ENCODE data around the gene CFAP61. TPM values are rescaled to one million over a fixed set of nuclear protein-coding genes. Genes with fewer than 3 reads are reported as not detected.

The CFAP61 gene
- total RNA-seq, 5 donors from 2014 or later (not counting 1 experiment from before 2014, with no cell fraction given): not detected

DNA sequence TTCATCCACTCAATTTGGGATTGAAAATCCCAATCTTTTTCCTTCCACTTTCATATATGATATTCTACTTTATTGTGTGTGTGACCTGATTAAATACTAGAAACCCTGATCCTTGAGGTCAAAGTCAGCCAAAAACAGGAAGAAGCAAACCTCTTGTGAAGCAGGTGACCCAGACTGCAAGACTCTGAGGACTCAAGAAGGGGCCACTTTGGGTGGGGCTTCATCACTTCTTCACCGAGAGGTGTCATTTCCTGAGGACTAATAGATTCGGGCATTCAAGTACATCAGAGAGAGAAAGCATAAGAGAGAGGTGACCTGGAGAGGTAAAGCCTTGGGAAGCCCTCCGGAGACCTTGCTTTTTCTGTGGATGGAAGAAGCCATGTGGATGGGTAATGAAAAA, 129.0 kb downstream of the CFAP61 start:
- no peaks in the 10 kb centered on the region for H3K4me1 Mint-ChIP-seq
- POLR2A ChIA-PET: no interaction called here

DNA sequence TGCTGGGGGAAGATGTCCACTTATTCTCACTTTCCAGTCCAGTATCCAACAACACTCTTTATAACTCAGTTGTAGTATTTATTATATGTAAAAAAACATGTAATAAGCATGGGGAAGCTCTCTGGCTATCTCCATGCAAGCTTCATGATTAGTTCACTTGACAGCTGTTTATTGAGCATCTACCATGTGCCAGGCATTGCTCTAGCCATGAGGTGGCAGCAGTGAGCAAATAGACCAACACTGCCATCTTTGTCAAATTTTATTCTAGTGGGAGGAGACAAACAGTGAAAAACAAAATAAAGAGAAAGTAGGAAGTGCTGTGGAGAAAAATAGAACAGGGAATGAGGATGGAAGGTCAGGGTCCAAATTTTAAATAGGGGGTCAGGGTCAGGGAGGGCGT, 131.8 kb downstream of the CFAP61 start:
- DNase-seq (peak in 1 of 35 experiments; percentile 10), ATAC-seq (replicated peaks in 1 of 4) (no peak)
- H3K9me3 Mint-ChIP-seq: peaks cover 8 to 23% (median 12%) of the 10 kb centered on the region in 3 donors

More for the DNA sequence above, 129.0 kb downstream of the CFAP61 start:
- Histone ChIP-seq H3K27ac (ENCODE audit: low read length) (peak overlapping the region; percentile 73), H3K9me3 (no peaks in the 10 kb centered on the region), H3K4me1 (ENCODE audit: control insufficient read depth in 1 of 2, extremely low read depth in 1 of 2, insufficient read depth in 2 of 2, low read length in 2 of 2) (peaks cover 0 to 3% of the 10 kb centered on the region in 2 experiments), H3K36me3 (ENCODE audit: control insufficient read depth in 2 of 2, extremely low read depth in 1 of 2, insufficient read depth in 1 of 2, low read length in 1 of 2) (no peaks in the 10 kb centered on the region), H3K4me3 (ENCODE audit: control insufficient read depth in 1 of 2, extremely low read depth in 1 of 2, low read length in 1 of 2) (no peak overlapping the region), H3K27me3 (replicated peaks in 1 of 2; ENCODE audit: control insufficient read depth in 2 of 2, extremely low read depth in 1 of 2, insufficient read depth in 2 of 2, low read length in 1 of 2) (no peaks in the 10 kb centered on the region)
- no peak overlapping the region for H3K27ac Mint-ChIP-seq
- no peak overlapping the region for H3K4me3 Mint-ChIP-seq
- WGBS (ENCODE audit: insufficient coverage): no CpG with 5 or more reads among the region's 3 CpGs
- ATAC-seq (replicated peaks in 1 of 4) (no peak), DNase-seq (peak in 19 of 35 experiments; percentile 2 to 50 (median 25))
- H3K9me3 Mint-ChIP-seq: peaks cover 8 to 23% (median 15%) of the 10 kb centered on the region in 3 donors
- CTCF ChIA-PET: no interaction called here
- peaks cover 8 to 21% of the 10 kb centered on the region in 2 donors for H3K27me3 Mint-ChIP-seq
- no peaks in the 10 kb centered on the region for H3K36me3 Mint-ChIP-seq

DNA sequence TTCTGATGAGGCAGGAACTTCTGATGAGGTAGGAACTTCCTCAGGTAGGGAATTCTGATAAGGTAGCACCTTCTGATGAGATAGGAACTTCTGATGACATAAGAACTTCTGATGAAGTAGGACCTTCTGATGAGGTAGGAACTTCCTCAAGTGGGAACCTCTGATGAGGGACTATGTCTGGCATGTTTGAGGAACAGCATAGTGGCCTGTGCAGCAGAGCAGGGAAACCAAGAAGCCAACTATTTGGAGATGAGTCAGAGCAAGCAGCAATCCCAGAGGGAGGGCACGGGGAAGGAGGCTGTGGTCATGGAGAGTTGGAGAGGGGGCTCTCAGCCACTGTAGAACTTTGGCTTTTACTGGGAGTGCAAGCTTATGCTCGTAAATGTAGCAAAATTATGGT, 132.4 kb downstream of the CFAP61 start:
- POLR2A ChIA-PET: no interaction called here
- Histone ChIP-seq H3K9me3 (no peaks in the 10 kb centered on the region), H3K4me1 (ENCODE audit: control insufficient read depth in 1 of 2, extremely low read depth in 1 of 2, insufficient read depth in 2 of 2, low read length in 2 of 2) (peaks cover 0 to 3% of the 10 kb centered on the region in 2 experiments), H3K4me3 (ENCODE audit: control insufficient read depth in 1 of 2, extremely low read depth in 1 of 2, low read length in 1 of 2) (no peak overlapping the region), H3K36me3 (ENCODE audit: control insufficient read depth in 2 of 2, extremely low read depth in 1 of 2, insufficient read depth in 1 of 2, low read length in 1 of 2) (no peaks in the 10 kb centered on the region), H3K27ac (ENCODE audit: low read length) (no peak overlapping the region), H3K27me3 (replicated peaks in 1 of 2; ENCODE audit: control insufficient read depth in 2 of 2, extremely low read depth in 1 of 2, insufficient read depth in 2 of 2, low read length in 1 of 2) (no peaks in the 10 kb centered on the region)
- Mint-ChIP-seq H3K36me3 (no peaks in the 10 kb centered on the region), H3K27me3 (peaks cover 2 to 10% of the 10 kb centered on the region in 2 donors), H3K27ac (no peak overlapping the region), H3K4me1 (no peaks in the 10 kb centered on the region), H3K9me3 (peaks cover 6 to 18% (median 8%) of the 10 kb centered on the region in 3 donors), H3K4me3 (no peak overlapping the region)
- DNase-seq (no peak), ATAC-seq (replicated peaks in 1 of 4) (no peak)
- WGBS (ENCODE audit: insufficient coverage): 50% methylated on average over 1 of the region's 2 CpGs
- CTCF ChIA-PET: no interaction called here

More for the DNA sequence above, 131.8 kb downstream of the CFAP61 start:
- POLR2A ChIA-PET: no interaction called here
- Histone ChIP-seq H3K9me3 (no peaks in the 10 kb centered on the region), H3K27me3 (replicated peaks in 1 of 2; ENCODE audit: control insufficient read depth in 2 of 2, extremely low read depth in 1 of 2, insufficient read depth in 2 of 2, low read length in 1 of 2) (no peaks in the 10 kb centered on the region), H3K36me3 (ENCODE audit: control insufficient read depth in 2 of 2, extremely low read depth in 1 of 2, insufficient read depth in 1 of 2, low read length in 1 of 2) (no peaks in the 10 kb centered on the region), H3K27ac (ENCODE audit: low read length) (no peak overlapping the region), H3K4me1 (ENCODE audit: control insufficient read depth in 1 of 2, extremely low read depth in 1 of 2, insufficient read depth in 2 of 2, low read length in 2 of 2) (peaks cover 0 to 3% of the 10 kb centered on the region in 2 experiments), H3K4me3 (ENCODE audit: control insufficient read depth in 1 of 2, extremely low read depth in 1 of 2, low read length in 1 of 2) (no peak overlapping the region)
- H3K27me3 Mint-ChIP-seq: peaks cover 2 to 15% of the 10 kb centered on the region in 2 donors
- H3K36me3 Mint-ChIP-seq: no peaks in the 10 kb centered on the region
- CTCF ChIA-PET: no interaction called here
- no peak overlapping the region for H3K4me3 Mint-ChIP-seq
- no peaks in the 10 kb centered on the region for H3K4me1 Mint-ChIP-seq
- H3K27ac Mint-ChIP-seq: no peak overlapping the region
- 100% methylated on average over 1 of the region's 1 CpG for WGBS (ENCODE audit: insufficient coverage)

DNA sequence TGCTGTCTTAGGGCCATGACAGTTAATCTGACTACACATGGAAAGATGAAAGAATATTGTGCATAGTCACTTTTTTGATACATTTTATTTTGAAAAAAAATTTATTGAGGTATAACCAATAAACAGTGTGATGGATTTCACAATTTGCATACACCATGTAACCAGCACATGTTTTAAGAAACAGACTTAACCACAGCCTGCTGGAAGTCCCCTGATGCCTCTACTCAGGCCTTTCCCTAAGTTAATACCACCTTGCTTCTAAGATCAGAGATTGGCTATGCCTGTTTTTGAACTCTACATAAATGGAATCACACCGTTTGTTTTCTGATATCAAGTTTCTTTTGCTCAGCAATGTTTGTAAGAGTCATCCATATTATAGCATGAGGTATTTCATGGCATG, 136.3 kb downstream of the CFAP61 start:
- Histone ChIP-seq H3K36me3 (ENCODE audit: control insufficient read depth in 2 of 2, extremely low read depth in 1 of 2, insufficient read depth in 1 of 2, low read length in 1 of 2) (no peaks in the 10 kb centered on the region), H3K27me3 (replicated peaks in 1 of 2; ENCODE audit: control insufficient read depth in 2 of 2, extremely low read depth in 1 of 2, insufficient read depth in 2 of 2, low read length in 1 of 2) (no peaks in the 10 kb centered on the region), H3K9me3 (no peaks in the 10 kb centered on the region), H3K27ac (ENCODE audit: low read length) (no peak overlapping the region), H3K4me1 (ENCODE audit: control insufficient read depth in 1 of 2, extremely low read depth in 1 of 2, insufficient read depth in 2 of 2, low read length in 2 of 2) (no peaks in the 10 kb centered on the region), H3K4me3 (ENCODE audit: control insufficient read depth in 1 of 2, extremely low read depth in 1 of 2, low read length in 1 of 2) (no peak overlapping the region)
- ChIA-PET CTCF (no interaction called here), POLR2A (no interaction called here)
- H3K27ac Mint-ChIP-seq: no peak overlapping the region
- no CpG with 5 or more reads among the region's 1 CpG for WGBS (ENCODE audit: insufficient coverage)
- H3K36me3 Mint-ChIP-seq: no peaks in the 10 kb centered on the region
- H3K9me3 Mint-ChIP-seq: peaks cover 0 to 7% (median 0%) of the 10 kb centered on the region in 3 donors
- H3K4me3 Mint-ChIP-seq: no peak overlapping the region
- H3K4me1 Mint-ChIP-seq: peaks cover 0 to 2% (median 0%) of the 10 kb centered on the region in 3 donors
- H3K27me3 Mint-ChIP-seq: peaks cover 0 to 2% of the 10 kb centered on the region in 2 donors
- DNase-seq: peak in 1 of 35 experiments; percentile 4
- no peak for ATAC-seq (replicated peaks in 1 of 4)

DNA sequence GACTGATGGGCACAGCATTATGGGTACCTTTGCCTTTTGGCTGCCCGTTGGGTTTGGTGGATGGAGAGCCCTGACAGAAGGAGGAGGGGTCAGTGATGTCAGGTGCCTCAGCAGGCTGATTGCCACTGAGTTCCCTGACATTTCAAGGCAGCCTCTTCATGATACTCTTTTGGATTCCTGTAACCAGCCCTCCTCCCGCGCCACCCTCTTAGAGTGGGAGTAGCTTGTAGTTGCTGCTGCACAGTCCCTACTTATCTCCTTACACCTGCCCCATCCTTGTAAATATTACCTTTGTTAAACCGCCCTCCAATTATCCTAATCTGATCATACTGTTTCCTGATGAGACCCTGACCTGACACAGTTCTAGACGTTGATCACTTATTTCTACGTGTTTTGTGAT, 140.0 kb downstream of the CFAP61 start:
- no peaks in the 10 kb centered on the region for H3K4me1 ChIP-seq (ENCODE audit: control insufficient read depth in 1 of 2, extremely low read depth in 1 of 2, insufficient read depth in 2 of 2, low read length in 2 of 2)
- ATAC-seq (replicated peaks in 1 of 4) (no peak), DNase-seq (no peak)
- ChIA-PET POLR2A (no interaction called here), CTCF (no interaction called here)
- H3K27ac Mint-ChIP-seq: no peak overlapping the region
- H3K4me3 ChIP-seq (ENCODE audit: control insufficient read depth in 1 of 2, extremely low read depth in 1 of 2, low read length in 1 of 2): no peak overlapping the region
- peaks cover 3 to 9% of the 10 kb centered on the region in 2 donors for H3K27me3 Mint-ChIP-seq
- peaks cover 0 to 3% of the 10 kb centered on the region in 2 experiments for H3K27me3 ChIP-seq (replicated peaks in 1 of 2; ENCODE audit: control insufficient read depth in 2 of 2, extremely low read depth in 1 of 2, insufficient read depth in 2 of 2, low read length in 1 of 2)
- no peaks in the 10 kb centered on the region for H3K36me3 Mint-ChIP-seq
- H3K27ac ChIP-seq (ENCODE audit: low read length): no peak overlapping the region
- WGBS (ENCODE audit: insufficient coverage): 57% methylated on average over 1 of the region's 6 CpGs
- H3K9me3 Mint-ChIP-seq: no peaks in the 10 kb centered on the region
- peaks cover 0 to 2% (median 0%) of the 10 kb centered on the region in 3 donors for H3K4me1 Mint-ChIP-seq
- H3K9me3 ChIP-seq: no peaks in the 10 kb centered on the region
- no peak overlapping the region for H3K4me3 Mint-ChIP-seq
- no peaks in the 10 kb centered on the region for H3K36me3 ChIP-seq (ENCODE audit: control insufficient read depth in 2 of 2, extremely low read depth in 1 of 2, insufficient read depth in 1 of 2, low read length in 1 of 2)

DNA sequence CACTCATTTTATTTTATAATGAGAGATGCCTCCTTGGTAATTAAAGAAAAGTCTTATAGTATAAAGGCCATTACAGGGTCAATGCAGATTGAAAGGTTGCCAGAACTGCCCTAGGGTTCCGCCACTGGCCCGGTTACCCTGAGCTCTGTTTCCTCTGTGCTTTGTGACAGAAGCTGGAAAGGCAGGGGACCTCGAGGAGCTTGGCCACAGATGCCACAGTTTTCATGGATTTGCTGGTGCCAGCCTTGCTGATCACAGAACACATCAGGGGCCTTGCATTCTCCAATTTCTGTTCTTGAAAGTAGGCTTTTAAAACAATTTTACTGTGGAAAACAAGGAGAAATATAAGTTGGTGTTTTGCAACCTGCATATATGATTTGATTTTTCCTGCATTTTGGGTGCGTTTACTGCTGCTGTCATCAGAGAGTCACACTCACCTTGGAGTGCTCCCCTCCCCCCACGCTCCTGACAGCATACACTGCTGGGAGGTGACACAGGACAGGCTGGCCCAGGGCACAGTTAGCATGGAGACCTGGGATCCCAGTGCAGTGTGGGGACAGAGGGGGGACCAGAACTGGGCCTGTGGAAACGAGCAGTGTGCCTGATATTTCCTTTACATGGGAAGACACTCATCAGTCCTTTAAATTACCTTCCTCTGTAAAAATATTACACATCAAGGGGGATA, 142.8 kb downstream of the CFAP61 start:
- H3K27ac ChIP-seq (ENCODE audit: low read length): no peak overlapping the region
- Mint-ChIP-seq H3K36me3 (no peaks in the 10 kb centered on the region), H3K4me1 (peaks cover 0 to 2% (median 0%) of the 10 kb centered on the region in 3 donors), H3K27me3 (peaks cover 6 to 9% of the 10 kb centered on the region in 2 donors), H3K9me3 (no peaks in the 10 kb centered on the region), H3K4me3 (no peak overlapping the region), H3K27ac (no peak overlapping the region)
- peaks cover 0 to 3% of the 10 kb centered on the region in 2 experiments for H3K27me3 ChIP-seq (replicated peaks in 1 of 2; ENCODE audit: control insufficient read depth in 2 of 2, extremely low read depth in 1 of 2, insufficient read depth in 2 of 2, low read length in 1 of 2)
- DNase-seq (no peak), ATAC-seq (replicated peaks in 1 of 4) (no peak)
- no peak overlapping the region for H3K4me3 ChIP-seq (ENCODE audit: control insufficient read depth in 1 of 2, extremely low read depth in 1 of 2, low read length in 1 of 2)
- POLR2A ChIA-PET: no interaction called here
- CTCF ChIA-PET: no interaction called here
- 73% methylated on average over 5 of the region's 6 CpGs for WGBS (ENCODE audit: insufficient coverage)
- H3K36me3 ChIP-seq (ENCODE audit: control insufficient read depth in 2 of 2, extremely low read depth in 1 of 2, insufficient read depth in 1 of 2, low read length in 1 of 2): no peaks in the 10 kb centered on the region
- H3K4me1 ChIP-seq (ENCODE audit: control insufficient read depth in 1 of 2, extremely low read depth in 1 of 2, insufficient read depth in 2 of 2, low read length in 2 of 2): no peaks in the 10 kb centered on the region
- no peaks in the 10 kb centered on the region for H3K9me3 ChIP-seq

All from T-cell (primary cell).